Adipose tissue (tissue), 3 donors: ENCODE results near the gene PAPSS2. TPM values are rescaled to one million over a fixed set of nuclear protein-coding genes. Genes with fewer than 3 reads are reported as not detected.

Experiments used
- H3K27ac ChIP-seq: one replicate; pipeline ENCODE4 v1.5.1; 2013; ENCODE audit warnings: low read depth, low read length
- WGBS, 3 donors: extraction: QIAGEN DNeasy Blood & Tissue Kit; methylation state at CpG; one replicate each; pipeline ENCODE4 v1.1.7; 2013; 5-methylcytosine and 5-hydroxymethylcytosine counted together
- polyA plus RNA-seq, 3 donors: library from polyadenylated mRNA; stranded (reverse); fragments of 200-250 nt; gene quantifications; one replicate each; pipeline ENCODE4 v1.2.3, GENCODE V29; 2013
- donor health status: healthy with polysubstance abuse.
- donor health status: Bipolar disorder and iron deficiency.
- donor health status: healthy.

PAPSS2 gene
- polyA plus RNA-seq, 3 donors: 12.7 to 36.7 (median 20.8) TPM

DNA sequence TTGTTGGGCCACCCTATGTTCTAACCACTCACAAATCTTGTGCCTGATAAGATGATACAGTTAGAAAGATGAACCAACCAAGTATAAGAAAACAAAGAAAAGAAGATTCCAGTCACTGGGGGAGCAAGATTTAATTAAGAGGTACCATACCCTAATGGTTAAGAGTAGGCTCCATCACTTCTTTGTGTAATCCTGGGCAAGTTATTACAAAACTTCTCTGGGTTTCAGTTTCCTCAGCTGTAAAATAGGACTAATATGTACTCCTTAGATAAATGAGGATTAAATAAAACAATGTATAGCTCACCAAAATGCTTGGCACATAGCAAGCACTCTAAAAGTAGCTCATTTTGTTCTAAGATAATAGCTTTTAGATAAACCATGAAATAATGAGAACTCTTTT lies 99.9 kb downstream of the PAPSS2 start:
- H3K27ac ChIP-seq: no peak overlapping the region

DNA sequence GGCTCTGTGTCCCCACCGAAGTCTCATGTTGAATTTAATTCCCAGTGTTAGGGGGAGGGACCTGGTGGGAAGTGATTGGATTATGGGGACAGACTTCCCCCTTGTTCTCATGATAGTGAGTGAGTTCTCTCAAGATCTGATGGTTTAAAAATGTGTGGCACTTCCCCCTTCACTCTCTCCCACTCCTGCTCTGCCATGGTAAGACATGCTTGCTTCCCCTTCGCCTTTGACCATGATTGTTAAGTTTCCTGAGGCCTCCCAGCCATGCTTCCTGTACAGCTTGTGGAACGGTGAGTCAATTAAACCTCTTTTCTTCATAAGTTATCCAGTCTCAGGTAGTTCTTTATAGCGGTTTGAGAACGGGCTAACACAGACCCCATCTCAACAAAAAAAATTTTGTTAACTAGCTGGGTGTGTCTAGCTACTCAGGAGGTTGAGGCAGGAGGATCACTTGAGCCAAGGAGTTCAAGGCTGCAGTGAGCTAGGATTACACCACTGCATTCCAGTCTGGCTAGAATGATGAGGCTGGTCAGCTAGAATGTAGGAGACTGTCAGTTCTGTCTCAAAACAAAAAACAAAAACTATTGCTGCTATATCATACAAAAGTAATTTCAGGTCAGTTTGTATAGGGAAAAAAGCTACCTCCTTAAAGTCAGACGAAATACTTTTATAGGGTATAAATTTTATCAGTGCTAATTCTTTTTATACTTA lies 100.7 kb downstream of the PAPSS2 start:
- WGBS, 3 donors: 60 to 86% (median 64%) methylated on average over 6 of the region's 6 CpGs
- no peak overlapping the region for H3K27ac ChIP-seq

DNA sequence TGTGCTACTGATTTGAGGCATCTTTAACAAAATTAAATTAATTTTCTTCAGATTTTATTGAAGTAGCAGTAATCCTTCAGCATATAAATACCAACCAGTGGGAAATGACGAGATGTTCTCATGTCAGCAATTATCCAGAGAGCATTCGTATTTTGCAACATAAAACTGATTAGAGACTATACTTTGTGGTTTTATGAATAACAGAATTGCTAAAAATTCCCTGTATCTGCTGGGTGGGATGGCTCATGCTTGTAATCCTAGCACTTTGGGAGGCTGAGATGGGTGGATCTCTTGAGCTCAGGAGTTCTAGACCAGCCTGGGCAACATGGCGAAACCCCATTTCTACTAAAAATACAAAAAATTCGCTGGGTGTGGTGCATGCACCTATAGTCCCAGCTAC lies 101.5 kb downstream of the PAPSS2 start:
- no peak overlapping the region for H3K27ac ChIP-seq
- 80 to 93% (median 87%) methylated on average over 4 of the region's 4 CpGs for WGBS, 3 donors

DNA sequence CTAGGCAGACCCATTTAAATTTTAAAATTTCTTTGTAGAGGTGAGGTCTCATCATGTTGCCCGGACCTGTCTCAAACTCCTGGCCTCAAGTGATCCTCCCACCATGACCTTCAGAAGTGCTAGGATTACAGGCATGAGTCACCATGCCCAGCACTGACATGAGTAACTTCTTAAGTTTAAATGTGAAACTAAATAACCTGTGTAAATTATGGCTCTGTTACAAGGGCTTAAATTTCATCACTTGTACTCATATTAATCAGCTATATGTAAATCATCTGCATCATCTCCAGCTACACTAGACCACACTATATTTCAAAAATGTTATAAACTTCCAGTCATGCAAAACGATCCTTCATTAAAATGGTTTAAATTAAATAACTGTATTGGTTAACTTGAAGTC lies 102.2 kb downstream of the PAPSS2 start:
- H3K27ac ChIP-seq: no peak overlapping the region
- WGBS, 3 donors: 74 to 88% (median 75%) methylated on average over 2 of the region's 2 CpGs

DNA sequence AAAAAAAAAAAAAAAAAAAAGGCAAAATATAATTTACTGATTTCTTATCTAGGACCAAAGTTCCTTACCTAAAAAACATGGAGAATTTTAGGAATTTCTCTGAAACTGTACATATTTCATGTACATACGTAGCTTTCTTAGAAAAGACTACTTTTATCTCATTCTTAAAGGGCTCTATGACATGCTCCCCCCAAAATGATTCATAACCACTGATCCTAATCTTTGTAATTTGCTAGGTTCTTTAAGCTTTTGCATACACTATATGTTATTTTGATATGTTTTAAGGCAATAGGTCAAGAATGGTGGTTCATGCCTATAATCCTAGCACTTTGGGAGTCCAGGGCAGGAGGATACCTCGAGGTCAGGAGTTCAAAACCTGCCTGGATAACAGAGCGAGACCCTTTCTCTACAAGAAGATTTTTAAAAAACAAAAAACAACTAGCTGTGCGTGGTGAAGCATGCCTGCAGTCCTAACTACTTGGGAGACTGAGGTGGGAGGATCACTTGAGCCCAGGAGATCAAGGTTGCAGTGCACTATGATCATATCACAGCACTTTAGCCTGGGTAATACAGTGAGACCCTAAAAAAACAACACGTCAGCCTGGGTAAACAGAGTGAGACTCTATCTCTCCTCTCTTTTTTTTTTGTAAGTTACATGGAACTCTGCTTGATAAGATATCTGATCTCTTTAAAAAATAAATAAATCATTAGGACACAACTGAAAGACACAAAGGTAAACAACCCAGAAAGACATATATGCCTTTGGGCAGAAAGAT lies 103.6 kb downstream of the PAPSS2 start:
- no peak overlapping the region for H3K27ac ChIP-seq
- 85 to 96% (median 94%) methylated on average over 5 of the region's 5 CpGs for WGBS, 3 donors

DNA sequence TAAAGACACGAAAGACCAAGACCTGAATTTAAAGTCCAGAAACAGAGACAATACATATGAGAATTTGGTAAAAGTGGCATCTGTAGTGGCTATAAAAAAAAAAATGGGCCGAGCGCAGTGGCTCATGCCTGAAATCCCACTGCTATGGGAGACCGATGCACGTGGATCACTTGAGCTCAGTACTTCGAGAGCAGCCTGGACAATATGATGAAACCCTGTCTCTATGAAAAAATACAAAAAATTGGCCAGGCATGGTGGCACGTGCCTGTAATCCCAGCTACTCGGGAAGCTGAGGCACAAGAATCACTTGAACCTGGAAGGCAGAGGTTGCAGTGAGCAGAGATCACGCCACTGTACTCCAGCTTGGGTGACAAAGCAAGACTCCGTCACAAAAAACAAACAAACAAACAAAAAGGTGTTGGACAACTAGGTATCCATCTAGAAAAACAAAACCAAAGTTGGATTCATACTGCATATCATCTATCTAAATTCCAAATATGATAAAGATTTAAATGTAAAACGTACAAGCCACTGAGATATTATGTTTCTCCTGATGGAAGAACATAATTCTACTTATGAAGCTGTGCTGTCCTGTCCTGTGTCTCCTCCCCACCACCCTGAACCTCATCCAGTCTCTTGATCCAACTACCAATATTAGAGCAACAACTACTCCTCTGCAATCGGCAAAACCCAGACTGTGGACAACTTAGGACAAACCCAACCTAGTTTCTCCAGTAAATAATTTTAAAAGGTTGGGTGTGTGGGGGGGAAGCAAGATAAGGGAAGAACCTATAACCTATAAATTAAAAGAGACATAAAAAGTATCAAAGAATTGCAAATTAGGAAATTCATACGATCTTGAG lies 104.6 kb downstream of the PAPSS2 start:
- WGBS, 3 donors: 91 to 96% (median 94%) methylated on average over 13 of the region's 13 CpGs
- H3K27ac ChIP-seq: no peak overlapping the region

DNA sequence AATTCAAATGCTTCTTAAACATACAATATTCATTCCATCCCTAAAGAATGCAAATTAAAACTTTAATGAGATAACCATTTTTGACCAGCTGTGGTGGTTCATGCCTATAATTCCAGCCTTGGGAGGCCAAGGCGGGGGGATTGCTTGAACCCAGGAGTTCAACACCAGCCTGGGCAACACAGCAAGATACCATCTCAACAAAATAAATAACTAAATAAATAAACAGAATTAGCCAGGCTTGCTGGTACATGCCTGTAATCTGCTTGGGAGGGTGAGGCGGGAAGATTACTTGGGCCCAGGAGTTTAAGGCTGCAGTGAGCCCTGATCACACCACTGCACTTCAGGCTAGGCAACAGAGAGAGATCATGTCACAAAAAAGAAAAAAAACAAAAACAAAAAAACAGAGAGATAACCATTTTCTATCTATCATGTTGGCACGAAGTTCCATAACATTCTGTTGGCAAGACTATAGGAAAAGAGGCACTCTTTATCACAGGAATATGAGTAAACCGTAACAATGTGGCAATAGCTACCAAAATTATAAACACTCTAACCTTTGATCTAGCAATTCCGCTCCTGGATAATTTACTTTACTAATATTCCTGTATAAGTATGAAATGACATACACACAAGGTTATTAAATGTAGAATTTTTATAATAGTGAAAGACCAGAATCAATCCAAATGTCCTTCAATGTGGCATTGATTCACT lies 106.1 kb downstream of the PAPSS2 start:
- WGBS, 3 donors: 82 to 98% (median 88%) methylated on average over 5 of the region's 5 CpGs
- H3K27ac ChIP-seq: no peak overlapping the region

DNA sequence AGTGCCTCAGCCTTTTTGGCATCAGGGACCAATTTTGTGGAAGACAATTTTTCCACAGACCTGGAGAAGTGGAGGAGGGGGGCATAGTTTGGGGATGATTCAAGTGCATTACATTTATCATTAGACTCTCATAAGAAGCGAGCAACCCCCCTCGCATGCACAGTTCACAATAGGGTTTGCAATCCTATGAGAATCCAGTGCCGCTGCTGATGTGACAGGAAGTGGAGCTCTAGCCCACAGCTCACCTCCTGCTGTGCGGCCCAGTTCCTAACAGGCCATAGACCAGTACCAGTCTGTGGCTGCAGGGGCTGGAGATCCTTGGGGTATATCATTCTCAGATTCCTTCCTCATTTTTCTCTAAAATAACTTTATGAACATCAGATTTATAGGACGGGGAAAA lies 107.6 kb downstream of the PAPSS2 start:
- WGBS, 3 donors: 87 to 96% (median 89%) methylated on average over 5 of the region's 5 CpGs
- no peak overlapping the region for H3K27ac ChIP-seq

DNA sequence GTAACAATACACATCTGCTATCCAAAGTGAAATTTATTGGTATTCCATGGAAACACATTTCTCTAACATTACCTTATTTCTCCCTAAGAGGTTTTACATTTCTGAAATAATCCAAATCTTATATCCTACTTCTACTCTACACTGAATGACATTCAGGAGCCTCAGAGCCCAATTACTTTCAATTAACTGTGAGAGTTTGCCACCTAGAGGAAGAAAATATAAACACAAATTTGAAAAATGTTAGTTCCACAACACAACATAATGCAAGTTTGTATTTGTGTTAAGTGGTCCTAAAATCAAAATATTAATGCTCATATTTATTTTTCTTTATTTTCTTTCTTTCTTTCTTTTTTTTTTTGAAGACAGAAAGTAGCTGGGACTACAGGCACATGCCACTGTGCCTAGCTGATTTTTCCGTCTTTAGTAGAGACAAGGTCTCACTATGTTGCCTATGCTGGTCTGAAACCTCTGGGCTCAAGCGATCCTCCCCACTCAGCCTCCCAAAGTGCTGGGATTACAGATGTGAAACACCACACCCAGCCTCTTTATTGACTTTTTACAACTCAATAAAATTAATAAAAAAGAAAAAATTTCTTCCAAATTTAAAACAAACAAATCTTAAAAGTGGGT lies 112.3 kb downstream of the PAPSS2 start:
- 87 to 91% (median 89%) methylated on average over 2 of the region's 2 CpGs for WGBS, 3 donors
- H3K27ac ChIP-seq: no peak overlapping the region

DNA sequence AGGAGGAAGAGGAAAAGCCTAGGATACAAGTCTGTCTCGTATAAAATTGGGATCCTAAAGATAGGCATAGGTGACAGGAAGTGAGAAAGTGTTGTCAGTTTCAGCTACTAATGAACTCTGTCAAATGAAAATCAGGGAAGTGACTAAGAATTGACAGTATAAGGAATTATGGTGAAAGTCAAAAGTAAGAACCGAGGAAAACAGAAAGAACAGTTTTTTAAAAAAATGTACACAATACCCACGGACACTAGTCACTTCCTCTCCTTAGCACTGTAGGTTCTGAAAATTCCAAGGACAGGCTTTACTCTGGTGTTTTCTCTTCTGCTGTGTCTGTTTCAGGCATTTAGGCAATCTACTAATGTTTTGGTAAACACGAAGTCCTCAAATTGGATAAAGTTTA lies 116.1 kb downstream of the PAPSS2 start:
- no peak overlapping the region for H3K27ac ChIP-seq
- WGBS, 3 donors: 45 to 70% (median 49%) methylated on average over 4 of the region's 4 CpGs

DNA sequence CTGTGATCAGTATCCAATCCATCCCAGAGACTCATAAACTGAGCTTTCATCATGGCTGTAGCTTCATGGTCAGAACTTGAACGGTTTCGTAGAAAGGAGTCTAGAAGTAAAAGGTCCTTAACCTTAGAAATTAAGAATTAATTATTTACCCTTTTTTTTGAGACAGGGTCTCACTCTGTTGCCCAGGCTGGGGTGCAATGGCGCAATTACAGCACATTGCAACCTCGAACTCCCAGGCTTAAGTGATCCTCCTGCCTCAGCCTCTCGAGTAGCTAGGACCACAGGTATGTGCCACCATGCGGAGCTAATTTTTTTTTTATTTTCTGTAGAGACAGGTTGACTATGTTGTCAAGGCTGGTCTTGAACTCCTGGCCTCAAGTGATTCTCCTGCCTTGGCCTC lies 116.7 kb downstream of the PAPSS2 start:
- 96 to 99% (median 98%) methylated on average over 6 of the region's 6 CpGs for WGBS, 3 donors
- H3K27ac ChIP-seq: no peak overlapping the region

DNA sequence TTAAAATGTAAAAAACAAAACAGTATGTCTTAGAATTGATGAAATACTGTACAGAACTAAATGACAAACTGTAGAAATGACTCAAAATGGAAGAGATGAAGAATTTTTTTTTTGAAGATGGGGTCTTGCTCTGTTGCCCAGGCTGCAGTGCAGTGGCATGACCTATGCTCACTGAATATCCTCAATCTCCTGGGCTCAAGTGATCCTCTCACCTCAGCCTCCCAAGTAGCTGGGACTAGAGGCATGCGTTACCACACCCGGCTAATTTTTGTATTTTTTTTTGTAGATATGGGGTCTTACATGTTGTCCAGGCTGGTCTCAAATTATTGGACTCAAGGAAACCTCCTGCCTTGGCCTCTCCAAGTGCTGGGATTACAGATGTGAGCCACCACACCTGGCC lies 121.9 kb downstream of the PAPSS2 start:
- H3K27ac ChIP-seq: no peak overlapping the region
- WGBS, 3 donors: 99 to 100% (median 99%) methylated on average over 2 of the region's 2 CpGs

DNA sequence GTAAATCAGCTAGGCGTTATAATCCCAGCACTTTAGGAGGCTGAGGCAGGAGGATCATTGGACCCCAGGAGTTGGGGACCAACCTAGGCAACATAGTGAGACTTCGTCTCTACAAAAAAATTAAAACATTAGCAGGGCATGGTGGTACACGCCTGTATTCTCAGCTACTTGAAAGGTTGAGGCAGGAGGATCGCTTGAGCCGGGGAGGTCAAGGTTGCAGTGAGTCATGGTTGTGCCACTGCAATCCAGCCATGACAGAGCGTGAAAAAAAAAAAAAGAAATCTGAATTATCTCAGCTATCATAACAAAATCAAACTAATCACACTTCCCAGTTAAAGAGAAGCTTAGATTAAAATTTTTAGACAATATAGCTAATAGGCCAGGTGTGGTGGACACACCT lies 123.0 kb downstream of the PAPSS2 start:
- no peak overlapping the region for H3K27ac ChIP-seq
- WGBS, 3 donors: 94 to 99% (median 95%) methylated on average over 6 of the region's 6 CpGs

DNA sequence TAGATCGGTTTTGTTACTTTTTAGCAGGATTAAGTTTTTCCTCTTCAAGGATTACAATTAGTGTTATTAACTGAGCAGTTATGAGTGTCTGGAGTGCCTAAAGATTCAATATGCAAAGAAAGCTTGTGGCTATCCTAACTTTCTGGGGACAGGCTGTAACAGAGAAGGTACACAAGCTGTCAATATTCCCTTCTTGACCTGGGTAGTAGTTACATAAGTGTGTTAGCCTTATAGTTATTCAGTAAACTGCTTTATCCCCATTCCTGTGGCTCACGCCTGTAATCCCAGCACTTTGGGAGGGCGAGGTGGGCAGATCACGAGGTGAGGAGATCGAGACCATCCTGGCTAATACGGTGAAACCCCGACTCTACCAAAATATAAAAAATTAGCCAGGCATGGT lies 126.7 kb downstream of the PAPSS2 start:
- WGBS, 3 donors: 96 to 98% (median 97%) methylated on average over 7 of the region's 7 CpGs
- H3K27ac ChIP-seq: no peak overlapping the region

DNA sequence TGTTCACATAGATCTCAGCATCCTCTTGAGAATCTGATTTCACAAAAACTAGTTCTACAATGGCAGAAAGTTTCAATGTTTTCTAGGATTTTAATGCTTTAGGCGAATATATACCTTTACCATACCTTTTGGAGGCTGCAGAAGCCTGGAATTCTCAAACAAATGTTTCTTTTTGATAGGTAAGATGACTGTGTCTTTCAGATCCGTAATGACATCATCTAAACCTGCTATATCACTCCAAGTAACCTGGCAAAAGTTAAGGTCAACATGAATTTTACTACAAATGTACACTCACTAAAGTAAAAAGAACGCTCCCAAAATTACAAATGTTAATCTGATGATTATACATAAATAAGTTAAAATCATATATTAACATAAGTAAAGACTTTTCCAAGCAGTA lies 130.5 kb downstream of the PAPSS2 start:
- WGBS, 3 donors: 83 to 96% (median 93%) methylated on average over 3 of the region's 3 CpGs
- H3K27ac ChIP-seq: no peak overlapping the region

DNA sequence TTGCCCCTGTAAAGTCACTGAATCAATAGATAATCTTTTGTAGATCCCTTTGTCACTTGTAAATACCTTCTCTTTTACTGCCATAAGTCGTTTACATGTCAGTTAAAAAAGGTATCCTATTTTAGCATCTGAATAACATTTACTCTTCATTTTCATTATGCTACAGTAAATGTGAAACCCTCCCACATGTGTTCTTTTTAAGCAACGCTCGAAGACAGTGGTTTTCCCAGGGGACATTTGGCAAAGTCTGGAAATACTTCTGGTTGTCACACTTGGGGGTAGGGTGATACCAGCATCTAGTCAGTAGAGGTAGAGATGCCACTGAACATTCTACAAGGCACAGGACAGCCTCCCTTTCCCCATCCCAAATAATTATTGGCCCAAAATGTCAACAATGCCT lies 134.6 kb downstream of the PAPSS2 start:
- WGBS, 3 donors: 54 to 82% (median 61%) methylated on average over 3 of the region's 3 CpGs
- no peak overlapping the region for H3K27ac ChIP-seq
